Measurements from ENCODE around the gene CALM1.

The CALM1 gene

GRCh38 chr14:90429754-90430153 is 32.9 kb downstream of the CALM1 start (continued):
- TF ChIP-seq ZNF639 (tag by site-specific recombination; IDR thresholded peaks at IDR 0.05) (no peak), ZNF701 (tag by site-specific recombination; IDR thresholded peaks at IDR 0.05) (no peak), SP3 (tag by site-specific recombination; IDR thresholded peaks at IDR 0.05) (no peak), HOXA7 (CRISPR knock-in tag; IDR thresholded peaks at IDR 0.05; ENCODE audit: borderline replicate concordance) (no peak)

DNA sequence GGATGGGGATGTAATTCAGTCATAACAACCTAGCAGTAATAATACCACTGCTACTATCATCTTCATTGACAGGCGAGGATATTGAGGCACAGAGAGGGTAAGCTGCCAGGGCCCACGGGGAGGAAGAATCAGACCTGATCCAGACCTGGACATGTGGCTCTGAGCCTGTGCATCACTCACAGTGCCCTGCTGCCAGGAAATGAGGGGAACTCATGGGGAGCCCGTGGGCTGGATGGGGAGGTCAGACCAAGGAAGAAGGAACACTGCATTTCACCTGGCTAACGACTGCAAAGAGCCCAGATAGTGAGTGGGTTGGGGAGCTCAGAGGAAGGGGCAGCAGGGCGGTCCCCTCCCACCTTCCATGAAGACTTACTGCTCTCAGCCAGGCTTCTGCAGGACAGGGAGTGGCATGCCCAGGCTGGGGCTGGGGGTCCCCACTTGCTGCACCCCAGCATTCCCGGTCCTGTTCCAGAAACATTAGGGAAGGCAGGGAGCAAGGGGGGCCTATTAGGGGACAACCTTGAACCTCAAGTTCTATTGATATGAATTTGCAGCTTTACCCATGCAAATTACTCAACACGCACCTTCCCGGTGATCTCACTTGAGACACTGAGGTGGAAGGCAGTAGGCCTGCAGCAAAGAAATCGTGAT is 37.7 kb downstream of the CALM1 start:
- Histone ChIP-seq H3K36me3 (ENCODE audit: control insufficient read depth in 2 of 2, insufficient read depth in 1 of 2, low read length in 2 of 2) (no peaks in the 10 kb centered on the region), H3K27ac (ENCODE audit: extremely low read depth, low read depth, low read length) (no peak overlapping the region), H3K4me1 (ENCODE audit: control insufficient read depth, insufficient read depth, low read length) (no peaks in the 10 kb centered on the region), H3K4me3 (ENCODE audit: low read depth, low read length) (no peak overlapping the region), H3K9me3 (ENCODE audit: control insufficient read depth, insufficient read depth, low read depth, low read length) (no peaks in the 10 kb centered on the region)
- POLR2A ChIA-PET = no interaction called here
- TF ChIP-seq ZFHX2 (tag by site-specific recombination; conservative IDR thresholded peaks at IDR 0.05) (peak; percentile 54; the same call in 1 of the 2 replicates), ZSCAN30 (tag by site-specific recombination; IDR thresholded peaks at IDR 0.05) (no peak)
- CTCF ChIA-PET = no interaction called here

DNA sequence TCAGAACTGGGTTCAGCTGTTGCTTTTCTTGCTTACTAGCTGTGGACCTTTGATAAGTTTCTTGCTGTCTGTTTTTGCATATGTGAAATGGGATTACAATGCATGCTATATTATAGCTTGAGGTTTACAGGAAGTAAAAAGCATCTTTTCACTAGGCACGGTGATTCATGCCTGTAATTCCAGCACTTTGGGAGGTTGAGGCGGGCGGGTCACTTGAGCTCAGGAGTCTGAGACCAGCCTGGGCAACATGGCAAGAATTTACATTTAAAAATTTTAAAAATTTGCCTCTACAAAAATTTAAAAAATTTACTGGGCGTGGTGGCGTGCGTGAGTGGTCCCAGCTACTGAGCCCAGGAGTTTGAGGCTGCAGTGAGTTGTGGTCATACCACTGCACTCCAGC is 42.0 kb downstream of the CALM1 start:
- ChIA-PET POLR2A (no interaction called here), CTCF (interaction anchor here (0.6 kb wide), 1 partner anchor 132 kb away, joined by 3 read pairs; no protein-coding TSS in a partner anchor)
- TF ChIP-seq PRDM1 (tag by site-specific recombination; IDR thresholded peaks at IDR 0.05) = no peak
- no peak for TF ChIP-seq ZNF433 (tag by site-specific recombination; IDR thresholded peaks at IDR 0.05; ENCODE audit: low read depth)
- TF ChIP-seq ZNF169 (tag by site-specific recombination; IDR thresholded peaks at IDR 0.05) = no peak
- no peak for TF ChIP-seq ZSCAN5A (tag by site-specific recombination; IDR thresholded peaks at IDR 0.05)
- TF ChIP-seq ZNF701 (tag by site-specific recombination; IDR thresholded peaks at IDR 0.05) = no peak
- no peak for TF ChIP-seq ZSCAN23 (tag by site-specific recombination; IDR thresholded peaks at IDR 0.05)
- TF ChIP-seq ZEB2 (tag by site-specific recombination; IDR thresholded peaks at IDR 0.05) = no peak
- no peak for TF ChIP-seq ZNF785 (tag by site-specific recombination; IDR thresholded peaks at IDR 0.05)
- TF ChIP-seq, protein P1, sequence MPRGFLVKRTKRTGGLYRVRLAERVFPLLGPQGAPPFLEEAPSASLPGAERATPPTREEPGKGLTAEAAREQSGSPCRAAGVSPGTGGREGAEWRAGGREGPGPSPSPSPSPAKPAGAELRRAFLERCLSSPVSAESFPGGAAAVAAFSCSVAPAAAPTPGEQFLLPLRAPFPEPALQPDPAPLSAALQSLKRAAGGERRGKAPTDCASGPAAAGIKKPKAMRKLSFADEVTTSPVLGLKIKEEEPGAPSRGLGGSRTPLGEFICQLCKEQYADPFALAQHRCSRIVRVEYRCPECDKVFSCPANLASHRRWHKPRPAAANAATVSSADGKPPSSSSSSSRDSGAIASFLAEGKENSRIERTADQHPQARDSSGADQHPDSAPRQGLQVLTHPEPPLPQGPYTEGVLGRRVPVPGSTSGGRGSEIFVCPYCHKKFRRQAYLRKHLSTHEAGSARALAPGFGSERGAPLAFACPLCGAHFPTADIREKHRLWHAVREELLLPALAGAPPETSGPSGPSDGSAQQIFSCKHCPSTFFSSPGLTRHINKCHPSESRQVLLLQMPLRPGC (tag by site-specific recombination; IDR thresholded peaks at IDR 0.05) = no peak
- TF ChIP-seq ZNF580 (tag by site-specific recombination; IDR thresholded peaks at IDR 0.05) = no peak
- no peak for TF ChIP-seq WT1 (tag by site-specific recombination; IDR thresholded peaks at IDR 0.05)
- no peak for TF ChIP-seq OVOL3 (tag by site-specific recombination; IDR thresholded peaks at IDR 0.05)
- no peak for TF ChIP-seq ZNF366 (tag by site-specific recombination; conservative IDR thresholded peaks at IDR 0.05)
- no peak for TF ChIP-seq KLF10 (tag by site-specific recombination; IDR thresholded peaks at IDR 0.05)
- no peak for TF ChIP-seq KLF17 (tag by site-specific recombination; IDR thresholded peaks at IDR 0.05)
- TF ChIP-seq, protein P2, sequence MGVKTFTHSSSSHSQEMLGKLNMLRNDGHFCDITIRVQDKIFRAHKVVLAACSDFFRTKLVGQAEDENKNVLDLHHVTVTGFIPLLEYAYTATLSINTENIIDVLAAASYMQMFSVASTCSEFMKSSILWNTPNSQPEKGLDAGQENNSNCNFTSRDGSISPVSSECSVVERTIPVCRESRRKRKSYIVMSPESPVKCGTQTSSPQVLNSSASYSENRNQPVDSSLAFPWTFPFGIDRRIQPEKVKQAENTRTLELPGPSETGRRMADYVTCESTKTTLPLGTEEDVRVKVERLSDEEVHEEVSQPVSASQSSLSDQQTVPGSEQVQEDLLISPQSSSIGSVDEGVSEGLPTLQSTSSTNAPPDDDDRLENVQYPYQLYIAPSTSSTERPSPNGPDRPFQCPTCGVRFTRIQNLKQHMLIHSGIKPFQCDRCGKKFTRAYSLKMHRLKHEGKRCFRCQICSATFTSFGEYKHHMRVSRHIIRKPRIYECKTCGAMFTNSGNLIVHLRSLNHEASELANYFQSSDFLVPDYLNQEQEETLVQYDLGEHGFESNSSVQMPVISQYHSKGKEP (tag by site-specific recombination; IDR thresholded peaks at IDR 0.05) = no peak
- no peak for TF ChIP-seq ZNF146 (tag by site-specific recombination; IDR thresholded peaks at IDR 0.05)
- TF ChIP-seq TRIM28 (IDR thresholded peaks at IDR 0.05; ENCODE audit: borderline replicate concordance, low read length) = no peak
- TF ChIP-seq ZNF140 (tag by site-specific recombination; IDR thresholded peaks at IDR 0.05) = no peak
- Histone ChIP-seq H3K36me3 (ENCODE audit: control insufficient read depth in 2 of 2, insufficient read depth in 1 of 2, low read length in 2 of 2) (no peaks in the 10 kb centered on the region), H3K9me3 (ENCODE audit: control insufficient read depth, insufficient read depth, low read depth, low read length) (no peaks in the 10 kb centered on the region), H3K4me3 (ENCODE audit: low read depth, low read length) (no peak overlapping the region), H3K4me1 (ENCODE audit: control insufficient read depth, insufficient read depth, low read length) (no peaks in the 10 kb centered on the region), H3K27ac (ENCODE audit: extremely low read depth, low read depth, low read length) (no peak overlapping the region)

Data from HEK293 (cell line).